ENCODE data around the gene TJP3. TPM values are rescaled to one million over a fixed set of nuclear protein-coding genes. Genes with fewer than 3 reads are reported as not detected.

Gene TJP3
- total RNA-seq, 1 donor from 2014 or later: not detected

- no peak for DNase-seq (ENCODE audit: low spot score)
- intact Hi-C loops (cut with DNase I): no loop called here
Observed at GRCh38 chr19:3687393-3687773, 20.8 kb upstream of the TJP3 start.

DNA sequence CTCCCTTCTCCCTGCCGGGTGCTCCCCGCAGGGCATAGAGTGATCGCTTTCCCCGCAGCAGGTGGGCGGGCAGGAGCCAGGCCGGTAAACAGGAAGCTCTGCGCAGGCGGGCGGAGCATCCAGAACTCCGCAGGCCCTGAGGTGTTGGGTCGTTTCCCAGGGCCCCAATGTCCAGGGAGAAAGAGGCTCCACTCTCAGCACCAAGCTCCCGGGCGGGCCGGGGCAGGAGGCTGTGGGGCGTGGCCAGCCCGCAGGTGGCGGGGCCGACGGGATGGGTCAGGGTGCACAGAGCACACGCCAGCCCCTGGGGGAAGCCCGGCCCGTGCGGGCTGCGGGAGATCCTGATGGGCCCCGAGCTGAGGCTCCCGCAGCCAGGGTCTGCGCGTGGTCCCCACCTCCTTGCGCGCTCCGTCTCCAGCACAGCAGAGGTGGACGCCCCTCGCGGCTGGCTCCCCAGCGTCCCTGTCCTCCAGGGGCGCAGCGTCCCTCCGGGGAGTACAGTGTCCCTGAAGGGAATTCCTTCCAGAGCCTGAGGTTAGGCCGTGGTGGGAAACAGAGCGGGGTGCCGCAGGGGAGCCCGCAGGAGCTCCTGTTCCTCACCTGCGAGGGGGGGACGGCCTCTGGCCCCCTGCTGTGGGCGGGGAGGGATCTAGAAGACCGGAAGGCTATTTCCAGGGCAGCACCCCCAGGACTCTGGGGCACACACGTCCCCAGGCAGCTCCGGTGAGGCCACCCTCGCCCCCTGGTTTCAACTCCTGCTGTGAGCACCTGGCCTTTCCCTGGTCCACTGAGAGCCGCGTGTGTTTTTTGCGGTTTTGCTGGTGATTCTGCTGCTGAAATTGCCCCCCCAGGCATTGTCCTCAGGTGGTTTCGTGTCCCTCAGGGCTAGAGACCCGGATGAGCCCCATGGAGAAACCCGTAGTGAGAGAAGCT, 20.1 kb upstream of the TJP3 start:
- DNase-seq (ENCODE audit: low spot score): no peak
- intact Hi-C loops (cut with DNase I): no loop called here

- intact Hi-C loops (cut with DNase I): no loop called here
- DNase-seq (ENCODE audit: low spot score): no peak
Observed at GRCh38 chr19:3690551-3691371, 17.4 kb upstream of the TJP3 start.

- intact Hi-C loops (cut with DNase I): no loop called here
Observed at GRCh38 chr19:3691372-3691716, 16.8 kb upstream of the TJP3 start.

DNA sequence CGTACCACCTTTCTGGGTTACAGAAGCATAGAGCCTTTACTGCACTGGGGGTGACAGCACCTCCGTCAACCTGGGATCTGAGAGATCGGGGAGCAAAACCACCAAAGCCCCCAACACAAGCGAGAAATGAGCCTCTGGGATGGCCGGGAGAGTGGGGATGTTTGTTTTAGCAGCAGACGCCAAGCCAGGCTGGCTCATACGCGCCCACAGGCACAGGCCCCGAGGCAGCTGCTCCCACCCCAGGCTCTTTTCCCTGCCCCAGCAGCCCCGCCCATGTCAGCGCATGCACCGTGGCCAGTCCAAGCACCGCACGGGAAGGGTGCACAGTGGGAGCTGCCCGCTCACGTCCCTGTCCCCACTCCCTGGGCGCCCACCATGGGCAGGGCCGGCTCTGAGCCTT, 16.5 kb upstream of the TJP3 start:
- intact Hi-C loops (cut with DNase I): no loop called here
- no peak for DNase-seq (ENCODE audit: low spot score)

More at GRCh38 chr19:3691372-3691716, 16.8 kb upstream of the TJP3 start:
- DNase-seq (ENCODE audit: low spot score): no peak

GRCh38 chr19:3692141-3693024, 15.8 kb upstream of the TJP3 start:
- no peak for DNase-seq (ENCODE audit: low spot score)

GRCh38 chr19:3693025-3693925, 14.9 kb upstream of the TJP3 start:
- DNase-seq (ENCODE audit: low spot score): no peak

More at GRCh38 chr19:3692141-3693024, 15.8 kb upstream of the TJP3 start:
- intact Hi-C loops (cut with DNase I): no loop called here

DNA sequence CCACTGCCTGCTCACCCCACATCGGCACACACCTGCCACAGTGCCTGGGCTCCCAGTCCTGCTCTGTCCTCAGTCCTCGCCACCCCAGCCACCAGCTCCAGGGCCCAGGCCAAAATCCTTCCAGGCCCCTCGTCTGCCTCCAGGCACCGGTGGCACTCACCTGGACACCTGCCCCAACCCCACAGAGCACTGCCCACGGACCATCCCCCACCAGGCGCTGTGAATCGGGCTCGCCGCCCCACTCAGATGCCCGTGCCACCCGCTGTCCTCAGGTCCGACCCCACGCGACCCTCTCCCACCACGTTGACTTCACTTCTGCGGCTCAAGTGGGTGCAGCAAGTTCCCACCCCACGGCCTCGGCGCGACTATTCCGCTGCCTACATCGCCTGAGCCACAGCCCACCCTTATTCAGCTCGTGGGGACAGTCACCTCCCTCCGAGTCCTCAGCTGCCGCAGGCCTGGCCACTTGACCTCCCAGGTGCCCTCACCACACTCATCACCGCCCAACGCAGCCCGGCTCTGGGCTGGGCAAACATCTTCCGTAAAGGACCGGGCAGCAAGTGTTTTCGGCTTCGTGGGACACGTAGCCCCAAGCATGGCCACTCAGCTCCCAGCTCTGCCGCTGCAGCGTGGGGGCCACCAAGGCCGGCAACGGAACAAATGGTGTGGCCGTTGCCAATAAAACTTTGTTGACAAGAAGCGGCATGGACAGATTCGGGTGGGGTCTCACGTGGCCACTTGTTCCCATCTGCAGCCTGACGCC, 13.6 kb upstream of the TJP3 start:
- intact Hi-C loops (cut with DNase I): no loop called here
- no peak for DNase-seq (ENCODE audit: low spot score)

More at GRCh38 chr19:3693025-3693925, 14.9 kb upstream of the TJP3 start:
- intact Hi-C loops (cut with DNase I): no loop called here

- DNase-seq (ENCODE audit: low spot score): no peak
- intact Hi-C loops (cut with DNase I): no loop called here
Observed at GRCh38 chr19:3695124-3695733, 13.0 kb upstream of the TJP3 start.

DNA sequence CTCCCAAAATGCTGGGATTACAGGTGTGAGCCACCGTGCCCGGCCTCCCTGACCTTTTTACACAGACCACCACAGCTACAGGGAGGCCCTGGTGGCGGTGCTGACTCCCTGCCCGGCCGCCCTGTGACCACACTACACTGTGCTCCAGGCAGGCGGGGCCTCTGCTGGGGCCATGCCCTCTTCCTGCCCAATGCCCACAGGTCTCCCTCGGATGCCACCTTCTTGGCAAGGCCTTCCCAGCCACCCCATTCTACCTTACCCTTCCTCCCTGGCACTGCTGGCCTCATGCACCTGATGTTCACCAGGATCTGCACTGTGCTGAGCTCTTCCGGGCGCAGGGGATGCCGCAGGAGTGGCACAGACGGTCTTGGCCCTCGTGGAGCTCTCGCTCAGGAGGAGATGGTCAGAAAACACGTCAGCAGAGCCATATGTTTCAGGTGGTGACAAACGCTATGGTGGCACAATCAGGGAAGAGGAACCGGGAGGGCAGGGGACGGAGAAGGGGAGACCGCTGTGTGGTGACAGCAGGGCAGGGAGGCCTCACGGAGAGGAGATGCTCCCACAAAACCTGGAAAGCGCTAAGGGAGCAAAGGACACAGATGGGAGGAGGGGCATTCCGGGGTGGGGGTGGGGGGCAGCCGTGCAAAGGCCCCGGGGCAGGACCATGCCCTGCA, 12.1 kb upstream of the TJP3 start:
- intact Hi-C loops (cut with DNase I): no loop called here
- no peak for DNase-seq (ENCODE audit: low spot score)

- DNase-seq (ENCODE audit: low spot score): no peak
- intact Hi-C loops (cut with DNase I): no loop called here
Observed at GRCh38 chr19:3696660-3696995, 11.6 kb upstream of the TJP3 start.

- no peak for DNase-seq (ENCODE audit: low spot score)
- intact Hi-C loops (cut with DNase I): no loop called here
Observed at GRCh38 chr19:3697094-3697493, 11.1 kb upstream of the TJP3 start.

- no peak for DNase-seq (ENCODE audit: low spot score)
- intact Hi-C loops (cut with DNase I): loop anchor here (1.0 kb wide), 1 partner anchor 26 kb away; no protein-coding TSS in a partner anchor
Observed at GRCh38 chr19:3697671-3698385, 10.4 kb upstream of the TJP3 start.

GRCh38 chr19:3698386-3698950, 9.7 kb upstream of the TJP3 start:
- no peak for DNase-seq (ENCODE audit: low spot score)
- intact Hi-C loops (cut with DNase I): loop anchor here (1.0 kb wide), 1 partner anchor 26 kb away; no protein-coding TSS in a partner anchor

GRCh38 chr19:3698974-3699740, 9.0 kb upstream of the TJP3 start:
- no peak for DNase-seq (ENCODE audit: low spot score)
- intact Hi-C loops (cut with DNase I): loop anchor here (1.0 kb wide), 1 partner anchor 27 kb away; no protein-coding TSS in a partner anchor

Measured in cardiac septum (tissue), 1 donor.